ENCODE results near the gene KDM4B.

KDM4B gene

GRCh38 chr19:5070331-5070730 is 101.4 kb downstream of the KDM4B start:
- no peaks in the 10 kb centered on the region for H3K9me3 ChIP-seq (ENCODE audit: severe bottlenecking)
- no peak overlapping the region for H3K27ac ChIP-seq (ENCODE audit: poor library complexity, severe bottlenecking)
- H3K27me3 ChIP-seq (ENCODE audit: insufficient read depth, poor library complexity, severe bottlenecking): no peaks in the 10 kb centered on the region
- H3K4me3 ChIP-seq (ENCODE audit: severe bottlenecking): no peak overlapping the region
- ATAC-seq (ENCODE audit: low read depth) (no peak), DNase-seq (ENCODE audit: low spot score) (no peak)
- no peaks in the 10 kb centered on the region for H3K36me3 ChIP-seq (ENCODE audit: low read depth)
- no peak for TF ChIP-seq CTCF (IDR thresholded peaks at IDR 0.05; ENCODE audit: poor library complexity, severe bottlenecking)
- no peaks in the 10 kb centered on the region for H3K4me1 ChIP-seq (ENCODE audit: insufficient read depth, poor library complexity, severe bottlenecking)

- DNase-seq (ENCODE audit: low spot score) (no peak), ATAC-seq (ENCODE audit: low read depth) (no peak)
- Histone ChIP-seq H3K27ac (ENCODE audit: poor library complexity, severe bottlenecking) (no peak overlapping the region), H3K9me3 (ENCODE audit: severe bottlenecking) (no peaks in the 10 kb centered on the region), H3K27me3 (ENCODE audit: insufficient read depth, poor library complexity, severe bottlenecking) (no peaks in the 10 kb centered on the region), H3K4me1 (ENCODE audit: insufficient read depth, poor library complexity, severe bottlenecking) (no peaks in the 10 kb centered on the region), H3K36me3 (ENCODE audit: low read depth) (no peaks in the 10 kb centered on the region), H3K4me3 (ENCODE audit: severe bottlenecking) (no peak overlapping the region)
- no peak for TF ChIP-seq CTCF (IDR thresholded peaks at IDR 0.05; ENCODE audit: poor library complexity, severe bottlenecking)
Observed at GRCh38 chr19:5070930-5071329, 102.0 kb downstream of the KDM4B start.

GRCh38 chr19:5071579-5071978 is 102.7 kb downstream of the KDM4B start:
- Histone ChIP-seq H3K27ac (ENCODE audit: poor library complexity, severe bottlenecking) (no peak overlapping the region), H3K27me3 (ENCODE audit: insufficient read depth, poor library complexity, severe bottlenecking) (no peaks in the 10 kb centered on the region), H3K4me1 (ENCODE audit: insufficient read depth, poor library complexity, severe bottlenecking) (no peaks in the 10 kb centered on the region), H3K4me3 (ENCODE audit: severe bottlenecking) (no peak overlapping the region), H3K9me3 (ENCODE audit: severe bottlenecking) (no peaks in the 10 kb centered on the region), H3K36me3 (ENCODE audit: low read depth) (no peaks in the 10 kb centered on the region)
- TF ChIP-seq CTCF (IDR thresholded peaks at IDR 0.05; ENCODE audit: poor library complexity, severe bottlenecking): no peak
- no peak for DNase-seq (ENCODE audit: low spot score)
- ATAC-seq (ENCODE audit: low read depth): no peak

GRCh38 chr19:5072115-5072514 is 103.2 kb downstream of the KDM4B start:
- Histone ChIP-seq H3K4me3 (ENCODE audit: severe bottlenecking) (no peak overlapping the region), H3K27ac (ENCODE audit: poor library complexity, severe bottlenecking) (no peak overlapping the region), H3K27me3 (ENCODE audit: insufficient read depth, poor library complexity, severe bottlenecking) (no peaks in the 10 kb centered on the region), H3K4me1 (ENCODE audit: insufficient read depth, poor library complexity, severe bottlenecking) (no peaks in the 10 kb centered on the region), H3K9me3 (ENCODE audit: severe bottlenecking) (no peaks in the 10 kb centered on the region), H3K36me3 (ENCODE audit: low read depth) (no peaks in the 10 kb centered on the region)
- ATAC-seq (ENCODE audit: low read depth) (no peak), DNase-seq (ENCODE audit: low spot score) (no peak)
- no peak for TF ChIP-seq CTCF (IDR thresholded peaks at IDR 0.05; ENCODE audit: poor library complexity, severe bottlenecking)

- no peak overlapping the region for H3K27ac ChIP-seq (ENCODE audit: poor library complexity, severe bottlenecking)
- H3K27me3 ChIP-seq (ENCODE audit: insufficient read depth, poor library complexity, severe bottlenecking): no peaks in the 10 kb centered on the region
- no peaks in the 10 kb centered on the region for H3K4me1 ChIP-seq (ENCODE audit: insufficient read depth, poor library complexity, severe bottlenecking)
- TF ChIP-seq CTCF (IDR thresholded peaks at IDR 0.05; ENCODE audit: poor library complexity, severe bottlenecking): no peak
- no peaks in the 10 kb centered on the region for H3K36me3 ChIP-seq (ENCODE audit: low read depth)
- H3K4me3 ChIP-seq (ENCODE audit: severe bottlenecking): no peak overlapping the region
- DNase-seq (ENCODE audit: low spot score): no peak
- no peak for ATAC-seq (ENCODE audit: low read depth)
- no peaks in the 10 kb centered on the region for H3K9me3 ChIP-seq (ENCODE audit: severe bottlenecking)
Observed at GRCh38 chr19:5073153-5073844, 104.4 kb downstream of the KDM4B start.
